ENCODE data around the gene GSC2. TPM values are rescaled to one million over a fixed set of nuclear protein-coding genes. Genes with fewer than 3 reads are reported as not detected.

GSC2 gene
- total and polyA plus RNA-seq, 9 of the 15 experiments (the other 6 are each of a cell fraction or from before 2014, with no cell fraction given): not detected

DNA sequence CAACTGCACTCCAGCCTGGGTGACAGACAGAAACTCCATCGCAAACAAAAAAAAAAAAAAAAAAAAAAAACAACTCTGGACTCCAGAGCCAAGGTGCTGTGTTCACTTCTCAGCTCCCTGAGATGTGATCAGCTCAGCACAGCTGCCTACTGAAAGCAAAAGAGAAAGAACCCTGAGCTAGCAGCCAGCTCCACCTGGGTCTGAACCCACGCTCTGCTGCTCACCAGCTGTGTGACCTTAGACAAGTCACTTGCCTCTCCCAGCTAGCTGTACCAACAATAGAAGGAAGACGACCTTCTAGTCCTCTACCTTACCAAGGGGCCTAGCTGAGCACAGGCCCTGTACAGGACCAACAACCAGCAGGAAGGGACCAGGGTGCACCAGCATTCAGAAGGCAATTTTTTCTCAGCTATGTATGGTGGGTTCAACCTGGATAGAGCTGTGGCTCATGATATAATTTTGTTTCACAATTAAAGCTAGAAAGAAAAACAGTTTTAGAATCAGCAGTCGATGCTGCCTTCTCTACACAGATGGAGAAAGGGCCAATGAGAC, 31.7 kb downstream of the GSC2 start:
- peaks cover 61% of the 10 kb centered on the region for H3K36me3 ChIP-seq (ENCODE audit: control insufficient read depth, insufficient read depth, low read length)
- no peak overlapping the region for H3K4me2 ChIP-seq (ENCODE audit: insufficient read depth, low read length)
- in situ Hi-C loops (cut with MboI): no loop called here
- H4K20me1 ChIP-seq (replicated peaks; ENCODE audit: control insufficient read depth, insufficient read depth, low read length): peaks cover 70% of the 10 kb centered on the region
- no peak for FAIRE-seq
- intact Hi-C loops (cut with micrococcal nuclease): loop anchor here (10.0 kb wide), 1 partner anchor 176 kb away; the partner anchor contains the start of gene CLTCL1
- no peaks in the 10 kb centered on the region for H3K27me3 ChIP-seq (ENCODE audit: control insufficient read depth in 2 of 2, insufficient read depth in 2 of 2, low read length in 2 of 2)
- ChIA-PET CTCF (ENCODE audit: low intra/inter-chr PET ratio) (no interaction called here), POLR2A (interaction anchor here (0.8 to 9.0 kb wide), 8 partner anchors 8 to 56 kb away, joined by 3 to 67 read pairs (median 9); partner anchors contain the start of gene ESS2)
- H3K4me1 ChIP-seq (replicated peaks in 1 of 2; ENCODE audit: control insufficient read depth in 2 of 2, insufficient read depth in 2 of 2, low read length in 2 of 2): peaks cover 42 to 53% of the 10 kb centered on the region in 2 experiments
- H2AFZ ChIP-seq (ENCODE audit: low read depth, low read length): no peak overlapping the region
- ATAC-seq: no peak
- 72% methylated on average over 4 of the region's 4 CpGs for WGBS (ENCODE audit: insufficient coverage, low coverage, missing lambda C conversion rate)
- peaks cover 41% of the 10 kb centered on the region for H3K9me1 ChIP-seq (ENCODE audit: control insufficient read depth, insufficient read depth, low read length)
- H3K9me3 ChIP-seq (replicated peaks; ENCODE audit: control insufficient read depth, insufficient read depth, low read depth, low read length): no peaks in the 10 kb centered on the region
- H3K4me3 ChIP-seq: no peak overlapping the region
- no TSS peak for BruUV-seq (replicated peaks)
- no peak for DNase-seq (ENCODE audit: extremely low read depth in 1 of 4, low spot score in 3 of 4)
- peaks cover 88% of the 10 kb centered on the region for H3K79me2 ChIP-seq (ENCODE audit: control insufficient read depth, insufficient read depth, low read length)
- H3K9ac ChIP-seq (ENCODE audit: insufficient read depth in 1 of 2, low read depth in 2 of 2, low read length in 2 of 2): peak overlapping the region in 1 of 2 experiments; percentile 46; a peak in 1 of 4 replicates
- H3K27ac ChIP-seq (ENCODE audit: extremely low read depth, low read depth, low read length): no peak overlapping the region
- TF ChIP-seq SMAD1 (IDR thresholded peaks at IDR 0.05; ENCODE audit: low read depth, low read length, partially characterized antibody): peak; percentile 72
- TF ChIP-seq, protein P1, sequence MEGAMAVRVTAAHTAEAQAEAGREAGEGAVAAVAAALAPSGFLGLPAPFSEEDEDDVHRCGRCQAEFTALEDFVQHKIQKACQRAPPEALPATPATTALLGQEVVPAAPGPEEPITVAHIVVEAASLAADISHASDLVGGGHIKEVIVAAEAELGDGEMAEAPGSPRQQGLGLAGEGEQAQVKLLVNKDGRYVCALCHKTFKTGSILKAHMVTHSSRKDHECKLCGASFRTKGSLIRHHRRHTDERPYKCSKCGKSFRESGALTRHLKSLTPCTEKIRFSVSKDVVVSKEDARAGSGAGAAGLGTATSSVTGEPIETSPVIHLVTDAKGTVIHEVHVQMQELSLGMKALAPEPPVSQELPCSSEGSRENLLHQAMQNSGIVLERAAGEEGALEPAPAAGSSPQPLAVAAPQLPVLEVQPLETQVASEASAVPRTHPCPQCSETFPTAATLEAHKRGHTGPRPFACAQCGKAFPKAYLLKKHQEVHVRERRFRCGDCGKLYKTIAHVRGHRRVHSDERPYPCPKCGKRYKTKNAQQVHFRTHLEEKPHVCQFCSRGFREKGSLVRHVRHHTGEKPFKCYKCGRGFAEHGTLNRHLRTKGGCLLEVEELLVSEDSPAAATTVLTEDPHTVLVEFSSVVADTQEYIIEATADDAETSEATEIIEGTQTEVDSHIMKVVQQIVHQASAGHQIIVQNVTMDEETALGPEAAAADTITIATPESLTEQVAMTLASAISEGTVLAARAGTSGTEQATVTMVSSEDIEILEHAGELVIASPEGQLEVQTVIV (CRISPR knock-in tag; IDR thresholded peaks at IDR 0.05; ENCODE audit: borderline replicate concordance): no peak
- peak; percentile 23 for TF ChIP-seq TBP (optimal IDR thresholded peaks at IDR 0.05; ENCODE audit: low read depth, low read length)
- TF ChIP-seq, protein P2, sequence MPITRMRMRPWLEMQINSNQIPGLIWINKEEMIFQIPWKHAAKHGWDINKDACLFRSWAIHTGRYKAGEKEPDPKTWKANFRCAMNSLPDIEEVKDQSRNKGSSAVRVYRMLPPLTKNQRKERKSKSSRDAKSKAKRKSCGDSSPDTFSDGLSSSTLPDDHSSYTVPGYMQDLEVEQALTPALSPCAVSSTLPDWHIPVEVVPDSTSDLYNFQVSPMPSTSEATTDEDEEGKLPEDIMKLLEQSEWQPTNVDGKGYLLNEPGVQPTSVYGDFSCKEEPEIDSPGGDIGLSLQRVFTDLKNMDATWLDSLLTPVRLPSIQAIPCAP (CRISPR knock-in tag; IDR thresholded peaks at IDR 0.05; ENCODE audit: borderline replicate concordance): no peak
- TF ChIP-seq ZNF12 (CRISPR knock-in tag; IDR thresholded peaks at IDR 0.05): no peak
- TF ChIP-seq ETV1 (tag; conservative IDR thresholded peaks at IDR 0.05; ENCODE audit: low read depth): no peak
- no peak for TF ChIP-seq DIDO1 (tag; IDR thresholded peaks at IDR 0.05; ENCODE audit: low read depth)
- no peak for TF ChIP-seq TAF9B (IDR thresholded peaks at IDR 0.05; ENCODE audit: partially characterized antibody)
- TF ChIP-seq, protein P3, sequence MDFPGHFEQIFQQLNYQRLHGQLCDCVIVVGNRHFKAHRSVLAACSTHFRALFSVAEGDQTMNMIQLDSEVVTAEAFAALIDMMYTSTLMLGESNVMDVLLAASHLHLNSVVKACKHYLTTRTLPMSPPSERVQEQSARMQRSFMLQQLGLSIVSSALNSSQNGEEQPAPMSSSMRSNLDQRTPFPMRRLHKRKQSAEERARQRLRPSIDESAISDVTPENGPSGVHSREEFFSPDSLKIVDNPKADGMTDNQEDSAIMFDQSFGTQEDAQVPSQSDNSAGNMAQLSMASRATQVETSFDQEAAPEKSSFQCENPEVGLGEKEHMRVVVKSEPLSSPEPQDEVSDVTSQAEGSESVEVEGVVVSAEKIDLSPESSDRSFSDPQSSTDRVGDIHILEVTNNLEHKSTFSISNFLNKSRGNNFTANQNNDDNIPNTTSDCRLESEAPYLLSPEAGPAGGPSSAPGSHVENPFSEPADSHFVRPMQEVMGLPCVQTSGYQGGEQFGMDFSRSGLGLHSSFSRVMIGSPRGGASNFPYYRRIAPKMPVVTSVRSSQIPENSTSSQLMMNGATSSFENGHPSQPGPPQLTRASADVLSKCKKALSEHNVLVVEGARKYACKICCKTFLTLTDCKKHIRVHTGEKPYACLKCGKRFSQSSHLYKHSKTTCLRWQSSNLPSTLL (IDR thresholded peaks at IDR 0.05): no peak
- TF ChIP-seq ETS2 (tag; IDR thresholded peaks at IDR 0.05; ENCODE audit: borderline replicate concordance, poor library complexity, severe bottlenecking): no peak
- TF ChIP-seq SMARCE1 (IDR thresholded peaks at IDR 0.05): no peak
- no peak for TF ChIP-seq SIN3A (IDR thresholded peaks at IDR 0.05; ENCODE audit: borderline replicate concordance in 2 of 2, control insufficient read depth in 1 of 2, low read depth in 2 of 2, low read length in 2 of 2)
- peak; percentile 29 for TF ChIP-seq SAP30 (IDR thresholded peaks at IDR 0.05; ENCODE audit: borderline replicate concordance, insufficient read depth, low read depth, low read length, poor library complexity, severe bottlenecking)

All from K562 (cell line).